GM19397 (cell line): ENCODE measurements around the gene TBC1D21.
"Not testable (repeated sequence)": the region's sequence is repeated elsewhere in the genome, so short reads cannot be mapped to it uniquely, and the experiment has no call there.

Source experiments
- ATAC-seq: cut with Tn5 transposase; IDR thresholded peaks from one replicate; pipeline ENCODE4 v1.9.1; 2021; ENCODE audit warnings: mild to moderate bottlenecking, moderate library complexity; ENCODE audit not compliant: unreplicated experiment

TBC1D21 gene

GRCh38 chr15:73927476-73928240, 54.3 kb downstream of the TBC1D21 start:
- ATAC-seq, result no peak

- no peak for ATAC-seq
Measured at GRCh38 chr15:73928241-73928579, 54.8 kb downstream of the TBC1D21 start.

GRCh38 chr15:73928971-73929627, 55.7 kb downstream of the TBC1D21 start:
- no peak for ATAC-seq

GRCh38 chr15:73930371-73930770, 57.0 kb downstream of the TBC1D21 start:
- no peak for ATAC-seq

- ATAC-seq, result no peak
Measured at GRCh38 chr15:73930790-73931281, 57.5 kb downstream of the TBC1D21 start.

- no peak for ATAC-seq
Measured at GRCh38 chr15:73931441-73931840, 58.1 kb downstream of the TBC1D21 start.

GRCh38 chr15:73932381-73933191, 59.2 kb downstream of the TBC1D21 start:
- ATAC-seq, result no peak

- ATAC-seq, result no peak
Measured at GRCh38 chr15:73934281-73934680, 60.9 kb downstream of the TBC1D21 start.

- ATAC-seq, result no peak
Measured at GRCh38 chr15:73935547-73935946, 62.2 kb downstream of the TBC1D21 start.

- no peak for ATAC-seq
Measured at GRCh38 chr15:73936181-73936580, 62.8 kb downstream of the TBC1D21 start.

GRCh38 chr15:73936588-73937290, 63.4 kb downstream of the TBC1D21 start:
- no peak for ATAC-seq

- ATAC-seq, result no peak
Measured at GRCh38 chr15:73937296-73937695, 63.9 kb downstream of the TBC1D21 start.

- ATAC-seq, result no peak
Measured at GRCh38 chr15:73937726-73938125, 64.4 kb downstream of the TBC1D21 start.

- not testable (repeated sequence) for ATAC-seq
Measured at GRCh38 chr15:73938516-73938915, 65.2 kb downstream of the TBC1D21 start.
